Stimulated activated CD4-positive, alpha-beta T cell treated with anti-CD3 and anti-CD28 coated beads, Interleukin-15, amount 100 ng/mL, for 1 hour (primary cell): ENCODE measurements around the gene POC1A.

Source experiments
- DNase-seq, 2 donors: peaks; one replicate each; pipeline ENCODE4 v3.0.0-alpha.2; 2020; ENCODE audit warnings: low read depth in 1 of 2, low spot score in 1 of 2

Gene POC1A

GRCh38 chr3:52086976-52087663, 67.1 kb downstream of the POC1A start:
- DNase-seq, result no peak

- DNase-seq, result no peak
These were observed 67.8 kb downstream of the POC1A start for GRCh38 chr3:52086461-52086860.

- no peak for DNase-seq
These were observed 68.4 kb downstream of the POC1A start for GRCh38 chr3:52085681-52086282.

GRCh38 chr3:52084954-52085680, 69.1 kb downstream of the POC1A start:
- no peak for DNase-seq

- DNase-seq, result no peak
These were observed 69.8 kb downstream of the POC1A start for GRCh38 chr3:52084216-52084945.

- DNase-seq, result no peak
These were observed 70.6 kb downstream of the POC1A start for GRCh38 chr3:52083556-52084087.

- no peak for DNase-seq
These were observed 71.3 kb downstream of the POC1A start for GRCh38 chr3:52082951-52083350.

GRCh38 chr3:52080830-52081719, 73.1 kb downstream of the POC1A start:
- DNase-seq, result no peak

GRCh38 chr3:52079958-52080357, 74.3 kb downstream of the POC1A start:
- no peak for DNase-seq

GRCh38 chr3:52078781-52079560, 75.3 kb downstream of the POC1A start:
- DNase-seq, result no peak

- no peak for DNase-seq
These were observed 76.3 kb downstream of the POC1A start for GRCh38 chr3:52077925-52078324.

GRCh38 chr3:52076896-52077780, 77.1 kb downstream of the POC1A start:
- no peak for DNase-seq

GRCh38 chr3:52073490-52073889, 80.7 kb downstream of the POC1A start:
- no peak for DNase-seq

- no peak for DNase-seq
These were observed 81.8 kb downstream of the POC1A start for GRCh38 chr3:52072471-52072870.

GRCh38 chr3:52072020-52072419, 82.2 kb downstream of the POC1A start:
- no peak for DNase-seq

GRCh38 chr3:52070724-52071621, 83.2 kb downstream of the POC1A start:
- DNase-seq, result no peak

- no peak for DNase-seq
These were observed 84.4 kb downstream of the POC1A start for GRCh38 chr3:52069855-52070254.

GRCh38 chr3:52069135-52069534, 85.1 kb downstream of the POC1A start:
- no peak for DNase-seq
